IMR-90 (cell line): ENCODE measurements around the gene CLUH. TPM values are rescaled to one million over a fixed set of nuclear protein-coding genes. Genes with fewer than 3 reads are reported as not detected.

Experiments used
- ATAC-seq: fragments of 200-7000 bp; cut with Tn5 transposase; 2 replicates; pipeline ENCODE4 v1.9.1; 2020; ENCODE audit warnings: low read depth, mild to moderate bottlenecking, moderate library complexity
- BruUV-seq: library from RNA; stranded (reverse); fragments of 400-500 nt; replicated peaks from 2 replicates; lab custom pipeline; 2021; lab: Mats Ljungman, UMichigan
- CTCF ChIA-PET: fragments of 300-600 bp; formaldehyde crosslinking; extraction: SDS; loops from one replicate; lab custom pipeline; 2021; ENCODE audit warnings: antibody characterized with exemption; lab: Yijun Ruan, JAX
- POLR2A ChIA-PET: fragments of 300-600 bp; sonication (Branson Sonifier 250); formaldehyde crosslinking; loops from one replicate; lab custom pipeline; 2022; ENCODE audit warnings: antibody characterized with exemption; ENCODE audit not compliant: unreplicated experiment; lab: Charles Lee
- DNase-seq: peaks from one replicate; pipeline ENCODE4 v3.0.0; 2013
- H2AFZ ChIP-seq: replicated peaks from 2 replicates; pipeline ENCODE3; 2013; ENCODE audit warnings: low read length, mild to moderate bottlenecking; ENCODE audit not compliant: poor library complexity
- H2AK5ac ChIP-seq: 2 replicates; pipeline ENCODE4 v1.6.1; 2013; ENCODE audit warnings: low read depth, low read length, inconsistent platforms
- H2AK9ac ChIP-seq: replicated peaks from 2 replicates; pipeline ENCODE3; 2013; ENCODE audit warnings: mild to moderate bottlenecking, low read depth, low read length, moderate library complexity; ENCODE audit not compliant: poor library complexity
- H2BK120ac ChIP-seq: 2 replicates; pipeline ENCODE4 v1.6.1; 2013; ENCODE audit warnings: low read depth, low read length, inconsistent platforms
- H2BK15ac ChIP-seq: 3 replicates; pipeline ENCODE4 v1.6.1; 2013; ENCODE audit warnings: low read depth, low read length, inconsistent platforms
- H2BK20ac ChIP-seq: 2 replicates; pipeline ENCODE4 v1.6.1; 2013; ENCODE audit warnings: low read depth, mild to moderate bottlenecking, inconsistent platforms, low read length, moderate library complexity
- H2BK5ac ChIP-seq: 2 replicates; pipeline ENCODE4 v1.6.1; 2013; ENCODE audit warnings: mild to moderate bottlenecking, low read depth, low read length, inconsistent platforms; ENCODE audit not compliant: poor library complexity, severe bottlenecking
- H3K14ac ChIP-seq: replicated peaks from 2 replicates; pipeline ENCODE4 v1.6.1; 2013; ENCODE audit warnings: low read depth, low read length, inconsistent platforms
- H3K18ac ChIP-seq: 2 replicates; pipeline ENCODE4 v1.6.1; 2013; ENCODE audit warnings: low read depth, low read length, control low read depth
- H3K23ac ChIP-seq: 2 replicates; pipeline ENCODE4 v1.6.1; 2013; ENCODE audit warnings: low read depth, low read length, inconsistent platforms
- H3K27ac ChIP-seq: 2 replicates; pipeline ENCODE4 v1.5.1; 2013; ENCODE audit warnings: mild to moderate bottlenecking, control low read depth, low read length; ENCODE audit not compliant: insufficient read depth
- H3K27me3 ChIP-seq: 2 replicates; pipeline ENCODE4 v1.6.1; 2013; ENCODE audit warnings: low read length; ENCODE audit not compliant: control insufficient read depth, insufficient read depth
- H3K36me3 ChIP-seq: 2 replicates; pipeline ENCODE4 v1.6.1; 2013; ENCODE audit warnings: low read length, mixed read lengths; ENCODE audit not compliant: control insufficient read depth, insufficient read depth
- H3K4ac ChIP-seq: 2 replicates; pipeline ENCODE4 v1.6.1; 2013; ENCODE audit warnings: low read depth, low read length, inconsistent platforms
- H3K4me1 ChIP-seq: 2 replicates; pipeline ENCODE4 v1.6.1; 2013; ENCODE audit warnings: low read length, mixed read lengths; ENCODE audit not compliant: control insufficient read depth, insufficient read depth
- H3K4me2 ChIP-seq: 2 replicates; pipeline ENCODE4 v1.6.1; 2013; ENCODE audit warnings: low read depth, mild to moderate bottlenecking, control low read depth, low read length, moderate library complexity
- H3K4me3 ChIP-seq: 2 replicates; pipeline ENCODE4 v1.5.1; 2013; ENCODE audit warnings: low read depth, mild to moderate bottlenecking, control low read depth, low read length, moderate library complexity; ENCODE audit not compliant: insufficient read depth
- H3K56ac ChIP-seq: 2 replicates; pipeline ENCODE4 v1.6.1; 2013; ENCODE audit warnings: low read length, inconsistent platforms; ENCODE audit not compliant: insufficient read depth; ENCODE audit errors: extremely low read depth
- H3K79me1 ChIP-seq, 2 experiments: 2 replicates each; pipeline ENCODE4 v1.6.1; 2013; ENCODE audit warnings: low read length in 2 of 2, inconsistent platforms in 1 of 2, low read depth in 1 of 2
- H3K9ac ChIP-seq: 2 replicates; pipeline ENCODE4 v1.6.1; 2013; ENCODE audit warnings: low read depth, low read length, control low read depth
- H3K9me1 ChIP-seq: 2 replicates; pipeline ENCODE4 v1.6.1; 2013; ENCODE audit warnings: low read length, inconsistent platforms; ENCODE audit not compliant: insufficient read depth
- H3K9me3 ChIP-seq: 2 replicates; pipeline ENCODE4 v1.6.1; 2013; ENCODE audit warnings: low read length; ENCODE audit not compliant: control insufficient read depth, insufficient read depth
- H4K20me1 ChIP-seq: 2 replicates; pipeline ENCODE4 v1.6.1; 2013; ENCODE audit warnings: low read length, inconsistent platforms; ENCODE audit not compliant: insufficient read depth
- H4K5ac ChIP-seq: 2 replicates; pipeline ENCODE4 v1.6.1; 2013; ENCODE audit warnings: mild to moderate bottlenecking, low read depth, low read length, control low read depth
- H4K8ac ChIP-seq, 2 experiments: 2 replicates each; pipeline ENCODE4 v1.6.1; 2013; ENCODE audit warnings: low read depth in 2 of 2, low read length in 2 of 2, control low read depth in 1 of 2, inconsistent platforms in 1 of 2
- H4K91ac ChIP-seq: 2 replicates; pipeline ENCODE4 v1.6.1; 2013; ENCODE audit warnings: low read depth, low read length, inconsistent platforms; ENCODE audit not compliant: insufficient read depth
- BHLHE40 ChIP-seq: fragments of 150-350 bp; IDR thresholded peaks from 2 replicates; pipeline ENCODE4 v1.6.1; 2016; ENCODE audit warnings: mild to moderate bottlenecking, low read depth, low read length
- CHD1 ChIP-seq: IDR thresholded peaks from 2 replicates; pipeline ENCODE4 v1.6.1; 2012; ENCODE audit warnings: low read depth, low read length, improper control_type of control experiment
- MAFK ChIP-seq: IDR thresholded peaks from 2 replicates; pipeline ENCODE4 v1.6.1; 2012; ENCODE audit warnings: low read depth, low read length, improper control_type of control experiment
- MAZ ChIP-seq: IDR thresholded peaks from 2 replicates; pipeline ENCODE4 v1.6.1; 2012; ENCODE audit warnings: low read depth, mild to moderate bottlenecking, low read length, improper control_type of control experiment, moderate library complexity, borderline replicate concordance
- WGBS, 2 experiments: methylation state at CpG; one replicate each; pipeline versions ENCODE4 v1.1.5 to v1.1.7; 2013; ENCODE audit warnings: missing lambda C conversion rate in 2 of 2; ENCODE audit not compliant: insufficient read length in 1 of 2; ENCODE audit errors: extremely low coverage in 2 of 2; 5-methylcytosine and 5-hydroxymethylcytosine counted together
- dilution Hi-C: fragments of 300-500 bp; cut with HindIII; formaldehyde crosslinking; loops from one replicate; pipeline ENCODE4 v1.14.3; 2018; ENCODE audit warnings: low sequenced_read_pairs; ENCODE audit not compliant: unreplicated experiment
- in situ Hi-C: fragments of 300-500 bp; cut with MboI; formaldehyde crosslinking; loops from 3 replicates; pipeline ENCODE4 v1.14.3; 2019; ENCODE audit warnings: low sequenced_read_pairs, inconsistent platforms, mixed read lengths
- intact Hi-C: fragments of 100-400 bp; cut with micrococcal nuclease; formaldehyde crosslinking; loops from 2 replicates; pipeline ENCODE4 v1.10.0; 2022
- polyA plus RNA-seq, 3 experiments: library from polyadenylated mRNA; depleted of rRNA; stranded (reverse); fragments of >200 nt; gene quantifications; 2 replicates each; pipeline ENCODE4 v1.2.3, GENCODE V29; 2012; ENCODE audit warnings: low replicate concordance in 1 of 3
- total RNA-seq: library from RNA; depleted of rRNA; stranded (reverse); fragments of >200 nt; gene quantifications from 2 replicates; pipeline ENCODE4 v1.2.3, GENCODE V29; 2012
- TF ChIP-seq, protein P1 (sequence below): conservative IDR thresholded peaks from 2 replicates; pipeline ENCODE4 v1.5.1; 2012; ENCODE audit warnings: mild to moderate bottlenecking, low read depth, low read length, improper control_type of control experiment

The CLUH gene
- total and polyA plus RNA-seq, 2 of the 4 experiments (the other 2 are of a cell fraction), result 12.9 to 42.0 TPM

DNA sequence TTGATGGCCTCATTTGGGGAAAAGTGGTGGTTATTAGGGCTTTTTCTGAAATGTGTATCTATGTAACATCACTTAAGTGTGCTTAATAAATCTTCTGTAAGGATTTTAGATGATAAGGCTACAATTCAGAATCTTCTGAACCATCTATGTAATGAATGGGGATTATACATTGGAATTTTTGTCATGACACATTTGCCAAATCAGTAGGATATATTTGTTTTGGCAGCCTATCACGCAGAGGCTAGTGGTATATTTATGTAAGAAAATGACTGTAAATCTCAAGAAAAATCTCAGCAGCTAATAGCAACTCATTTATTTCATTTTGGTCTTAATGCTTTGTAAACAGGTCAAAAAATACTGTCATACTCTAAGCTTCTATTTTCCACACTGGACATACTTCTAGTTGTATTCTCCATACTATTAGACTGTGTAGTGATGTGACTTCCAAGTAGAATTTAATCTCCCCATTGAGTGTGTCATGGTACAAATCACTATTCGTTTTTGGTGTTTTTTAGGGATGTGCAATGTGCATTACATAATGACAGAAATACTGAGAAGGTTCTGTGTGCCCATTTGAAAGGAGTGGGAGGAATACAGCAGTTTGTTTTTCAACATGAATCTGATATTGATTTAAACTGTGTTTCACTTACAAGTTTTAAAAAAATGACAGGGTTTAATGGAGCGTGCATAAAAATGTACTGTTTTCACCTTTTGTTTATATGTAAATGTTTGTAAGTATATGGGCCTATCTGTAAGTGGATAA is 29.2 kb downstream of the CLUH start:
- H2BK20ac ChIP-seq, result no peak overlapping the region
- TF ChIP-seq MAFK (no peak), CHD1 (no peak), MAZ (no peak), BHLHE40 (no peak)
- TF ChIP-seq, protein P1, sequence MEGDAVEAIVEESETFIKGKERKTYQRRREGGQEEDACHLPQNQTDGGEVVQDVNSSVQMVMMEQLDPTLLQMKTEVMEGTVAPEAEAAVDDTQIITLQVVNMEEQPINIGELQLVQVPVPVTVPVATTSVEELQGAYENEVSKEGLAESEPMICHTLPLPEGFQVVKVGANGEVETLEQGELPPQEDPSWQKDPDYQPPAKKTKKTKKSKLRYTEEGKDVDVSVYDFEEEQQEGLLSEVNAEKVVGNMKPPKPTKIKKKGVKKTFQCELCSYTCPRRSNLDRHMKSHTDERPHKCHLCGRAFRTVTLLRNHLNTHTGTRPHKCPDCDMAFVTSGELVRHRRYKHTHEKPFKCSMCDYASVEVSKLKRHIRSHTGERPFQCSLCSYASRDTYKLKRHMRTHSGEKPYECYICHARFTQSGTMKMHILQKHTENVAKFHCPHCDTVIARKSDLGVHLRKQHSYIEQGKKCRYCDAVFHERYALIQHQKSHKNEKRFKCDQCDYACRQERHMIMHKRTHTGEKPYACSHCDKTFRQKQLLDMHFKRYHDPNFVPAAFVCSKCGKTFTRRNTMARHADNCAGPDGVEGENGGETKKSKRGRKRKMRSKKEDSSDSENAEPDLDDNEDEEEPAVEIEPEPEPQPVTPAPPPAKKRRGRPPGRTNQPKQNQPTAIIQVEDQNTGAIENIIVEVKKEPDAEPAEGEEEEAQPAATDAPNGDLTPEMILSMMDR, result no peak
- no peaks in the 10 kb centered on the region for H3K27me3 ChIP-seq
- no peak overlapping the region for H2AK5ac ChIP-seq
- no peak overlapping the region for H3K9ac ChIP-seq
- no peak overlapping the region for H2AFZ ChIP-seq
- no peak overlapping the region for H3K56ac ChIP-seq
- H3K4me2 ChIP-seq, result no peak overlapping the region
- no peak overlapping the region for H2BK5ac ChIP-seq
- peaks cover 56% of the 10 kb centered on the region for H4K20me1 ChIP-seq
- H2AK9ac ChIP-seq, result no peak overlapping the region
- ATAC-seq, result peak; percentile 3; the same call in 1 of the 2 replicates
- dilution Hi-C loops (no loop called here), intact Hi-C loops (loop anchor here (5.0 kb wide), 1 partner anchor 260 kb away; no protein-coding TSS in a partner anchor), in situ Hi-C loops (no loop called here)
- ChIA-PET POLR2A (no interaction called here), CTCF (interaction anchor here (0.6 kb wide), 1 partner anchor 1701 kb away, joined by 3 read pairs; no protein-coding TSS in a partner anchor)
- H3K18ac ChIP-seq, result no peak overlapping the region
- H4K5ac ChIP-seq, result no peak overlapping the region
- H3K14ac ChIP-seq, result no peak overlapping the region
- no peak overlapping the region for H3K27ac ChIP-seq
- no peak overlapping the region for H2BK120ac ChIP-seq
- no peak overlapping the region for H3K4me3 ChIP-seq
- H4K8ac ChIP-seq, result no peak overlapping the region
- H4K91ac ChIP-seq, result no peak overlapping the region
- no peaks in the 10 kb centered on the region for H3K9me3 ChIP-seq
- H3K79me1 ChIP-seq, result peaks cover 20 to 70% of the 10 kb centered on the region in 2 experiments; a peak in 3 of 4 replicates
- peaks cover 30% of the 10 kb centered on the region for H3K36me3 ChIP-seq
- H3K23ac ChIP-seq, result no peak overlapping the region
- peaks cover 8% of the 10 kb centered on the region for H3K4me1 ChIP-seq
- H2BK15ac ChIP-seq, result no peak overlapping the region
- no peak overlapping the region for H3K4ac ChIP-seq
- WGBS, 2 experiments, result no CpG with 5 or more reads among the region's 3 CpGs
- peaks cover 16% of the 10 kb centered on the region for H3K9me1 ChIP-seq
- BruUV-seq, result TSS peak; percentile 39
- DNase-seq, result peak; percentile 44
